Gastrocnemius medialis (tissue), 4 donors: ENCODE measurements around the gene PTGFRN. TPM values are rescaled to one million over a fixed set of nuclear protein-coding genes. Genes with fewer than 3 reads are reported as not detected.

Experiments
- ATAC-seq, 2 donors: fragments of 150-250 bp; one replicate each; pipeline ENCODE4 v1.9.1; 2016
- DNase-seq, 2 donors: peaks; one replicate each; pipeline ENCODE4 v3.0.0-alpha.2; 2019
- H3K27ac ChIP-seq, 4 donors: fragments of 200-600 bp; sonication (generic); 1 replicate in 1 of 4; 2 replicates in 3 of 4; pipeline ENCODE4 v1.5.1; 2016 to 2018; ENCODE audit warnings: mild to moderate bottlenecking in 2 of 4, moderate library complexity in 1 of 4
- H3K27me3 ChIP-seq, 3 donors: fragments of 200-600 bp; sonication (generic) in 2 of 3; 1 replicate in 1 of 3; 2 replicates in 2 of 3; pipeline versions ENCODE4 v1.5.1 to v1.6.0; 2016 to 2019; ENCODE audit warnings: mild to moderate bottlenecking in 1 of 3, moderate library complexity in 1 of 3
- H3K36me3 ChIP-seq, 2 donors: fragments of 200-600 bp; sonication (generic) in 1 of 2; one replicate each; pipeline ENCODE4 v1.5.1; 2017 to 2018
- H3K4me1 ChIP-seq, 2 donors: fragments of 200-600 bp; sonication (generic) in 1 of 2; one replicate each; pipeline ENCODE4 v1.5.1; 2016 to 2017; ENCODE audit warnings: mild to moderate bottlenecking in 2 of 2
- H3K4me3 ChIP-seq, 4 donors: fragments of 200-600 bp; sonication (generic) in 3 of 4; 1 replicate in 1 of 4; 2 replicates in 3 of 4; pipeline ENCODE4 v1.5.1; 2016 to 2019; ENCODE audit warnings: mild to moderate bottlenecking in 2 of 4
- H3K9me3 ChIP-seq, 3 donors: fragments of 200-600 bp; sonication (generic) in 2 of 3; 1 replicate in 1 of 3; 2 replicates in 2 of 3; pipeline ENCODE4 v1.5.1; 2016 to 2019
- POLR2A ChIP-seq, 2 donors: fragments of 450-650 bp; IDR thresholded peaks; one replicate each; pipeline ENCODE4 v1.6.1; 2017; ENCODE audit warnings: antibody characterized with exemption in 2 of 2, mild to moderate bottlenecking in 2 of 2, moderate library complexity in 2 of 2
- in situ Hi-C, 4 donors: fragments of 200-750 bp; cut with MboI; loops; one replicate each; pipeline versions ENCODE4 v1.15.0 to v1.8.0; 2017; ENCODE audit warnings: low sequenced_read_pairs in 4 of 4
- intact Hi-C: fragments of 100-400 bp; cut with DNase I; formaldehyde crosslinking; loops from one replicate; pipeline ENCODE4 v1.15.1; 2023; ENCODE audit warnings: low total_unique reads
- total RNA-seq, 4 donors: library from RNA; depleted of rRNA; stranded (reverse); fragments of >200 nt; gene quantifications; one replicate each; pipeline versions ENCODE4 v1.1.0 to v1.2.3, GENCODE V29; 2016
- TF ChIP-seq, protein P1 (sequence below), 5 experiments: fragments of 450-650 bp in 3 of 5; fragments of 200-600 bp in 2 of 5; sonication (generic) in 2 of 5; IDR thresholded peaks in 4 of 5; conservative IDR thresholded peaks in 1 of 5; 1 replicate in 4 of 5; 2 replicates in 1 of 5; pipeline ENCODE4 v1.5.1; 2016 to 2019; ENCODE audit warnings: antibody characterized with exemption in 5 of 5, mild to moderate bottlenecking in 3 of 5, moderate library complexity in 3 of 5

PTGFRN gene
- total RNA-seq, 4 donors from 2014 or later = 1.5 to 18.1 (median 2.9) TPM

DNA sequence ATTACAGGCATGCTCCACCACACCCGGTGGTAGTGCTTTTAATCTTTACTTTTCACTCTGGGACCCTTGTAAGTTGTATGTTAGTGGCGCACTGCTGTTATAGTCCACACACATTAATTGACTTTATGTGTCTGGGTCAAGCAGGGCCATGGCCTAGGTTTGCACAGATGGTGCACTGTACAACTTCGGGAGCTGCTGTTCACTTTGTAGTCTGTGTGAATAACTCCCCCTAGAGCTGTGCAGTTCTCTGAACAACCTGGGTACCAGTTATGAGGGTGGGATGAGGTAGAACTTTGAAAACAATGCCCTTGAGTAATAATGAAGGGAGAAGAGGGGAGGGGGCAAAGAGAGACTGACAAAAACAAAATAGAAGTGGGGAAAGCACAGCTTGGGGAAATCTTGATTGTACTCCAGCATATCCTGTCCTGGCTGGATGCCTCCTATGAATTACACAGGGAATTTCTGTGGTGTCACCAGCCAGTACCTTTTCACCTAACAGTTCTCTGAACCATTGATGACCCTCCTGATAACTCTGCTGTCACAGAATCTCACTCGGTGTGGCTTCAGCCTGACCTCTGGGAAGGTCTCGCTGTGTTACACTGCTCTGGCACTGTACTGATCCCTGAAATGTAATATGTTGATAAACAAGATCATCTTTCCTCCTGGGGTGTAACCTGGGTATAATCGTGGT lies 2.2 kb downstream of the PTGFRN start:
- H3K36me3 ChIP-seq = no peaks in the 10 kb centered on the region
- no peak overlapping the region for H3K4me3 ChIP-seq
- peaks cover 0 to 6% of the 10 kb centered on the region in 2 donors for H3K4me1 ChIP-seq
- H3K27ac ChIP-seq = no peak overlapping the region
- in situ Hi-C loops (no loop called here), intact Hi-C loops (loop anchor here (10.0 kb wide), 1 partner anchor 57 kb away; no protein-coding TSS in a partner anchor)
- peaks cover 9 to 42% (median 24%) of the 10 kb centered on the region in 3 donors for H3K27me3 ChIP-seq
- ATAC-seq = no peak
- TF ChIP-seq, protein P1, sequence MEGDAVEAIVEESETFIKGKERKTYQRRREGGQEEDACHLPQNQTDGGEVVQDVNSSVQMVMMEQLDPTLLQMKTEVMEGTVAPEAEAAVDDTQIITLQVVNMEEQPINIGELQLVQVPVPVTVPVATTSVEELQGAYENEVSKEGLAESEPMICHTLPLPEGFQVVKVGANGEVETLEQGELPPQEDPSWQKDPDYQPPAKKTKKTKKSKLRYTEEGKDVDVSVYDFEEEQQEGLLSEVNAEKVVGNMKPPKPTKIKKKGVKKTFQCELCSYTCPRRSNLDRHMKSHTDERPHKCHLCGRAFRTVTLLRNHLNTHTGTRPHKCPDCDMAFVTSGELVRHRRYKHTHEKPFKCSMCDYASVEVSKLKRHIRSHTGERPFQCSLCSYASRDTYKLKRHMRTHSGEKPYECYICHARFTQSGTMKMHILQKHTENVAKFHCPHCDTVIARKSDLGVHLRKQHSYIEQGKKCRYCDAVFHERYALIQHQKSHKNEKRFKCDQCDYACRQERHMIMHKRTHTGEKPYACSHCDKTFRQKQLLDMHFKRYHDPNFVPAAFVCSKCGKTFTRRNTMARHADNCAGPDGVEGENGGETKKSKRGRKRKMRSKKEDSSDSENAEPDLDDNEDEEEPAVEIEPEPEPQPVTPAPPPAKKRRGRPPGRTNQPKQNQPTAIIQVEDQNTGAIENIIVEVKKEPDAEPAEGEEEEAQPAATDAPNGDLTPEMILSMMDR (IDR thresholded peaks at IDR 0.05 in 4 of 5, conservative IDR thresholded peaks at IDR 0.05 in 1 of 5) = no peak
- no peak for TF ChIP-seq POLR2A (IDR thresholded peaks at IDR 0.05)
- no peaks in the 10 kb centered on the region for H3K9me3 ChIP-seq
- DNase-seq = no peak

DNA sequence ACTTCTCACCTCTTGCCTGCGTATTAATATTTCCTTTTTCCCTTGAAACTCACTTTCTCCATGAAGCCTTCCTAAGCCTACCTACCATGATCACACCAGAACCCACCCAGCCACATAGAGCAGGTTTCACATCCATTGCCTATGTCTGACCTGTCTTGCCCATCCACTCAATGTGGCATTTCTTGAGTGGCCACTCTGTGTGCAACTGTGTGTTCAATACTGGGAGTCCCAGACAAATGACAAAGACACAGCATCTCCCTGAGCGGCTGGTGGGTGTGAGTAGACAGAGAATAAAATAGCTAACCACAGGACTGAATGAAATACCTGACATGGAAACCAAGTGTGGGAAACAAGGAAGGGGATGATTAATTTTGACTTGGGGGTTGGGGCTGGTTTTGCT lies 3.1 kb downstream of the PTGFRN start:
- no peak for TF ChIP-seq POLR2A (IDR thresholded peaks at IDR 0.05)
- TF ChIP-seq, protein P1 (IDR thresholded peaks at IDR 0.05 in 4 of 5, conservative IDR thresholded peaks at IDR 0.05 in 1 of 5) = no peak
- Histone ChIP-seq H3K4me3 (no peak overlapping the region), H3K9me3 (no peaks in the 10 kb centered on the region), H3K27me3 (peaks cover 9 to 42% (median 24%) of the 10 kb centered on the region in 3 donors), H3K36me3 (no peaks in the 10 kb centered on the region), H3K27ac (no peak overlapping the region), H3K4me1 (peaks cover 0 to 6% of the 10 kb centered on the region in 2 donors)
- intact Hi-C loops = loop anchor here (10.0 kb wide), 1 partner anchor 58 kb away; no protein-coding TSS in a partner anchor
- no peak for ATAC-seq
- DNase-seq = no peak
- in situ Hi-C loops = no loop called here

DNA sequence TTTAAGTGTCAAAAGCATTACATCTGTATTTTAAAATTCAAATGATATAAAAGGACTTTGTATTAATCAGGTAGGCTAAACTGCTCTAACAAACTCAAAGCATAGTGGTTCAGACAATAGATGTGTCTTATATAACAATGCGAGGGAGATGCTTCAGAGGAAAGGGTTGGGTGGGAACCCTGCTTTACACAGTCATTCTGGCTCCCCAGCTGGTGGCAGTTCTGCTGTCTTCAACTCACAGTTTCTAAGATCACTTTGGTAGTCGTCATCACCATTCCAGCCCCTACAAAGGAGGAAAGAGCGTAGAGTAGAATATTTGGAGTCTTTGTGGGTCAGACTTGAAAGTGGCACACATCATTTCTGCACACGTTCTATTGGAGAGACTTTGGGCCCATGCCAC lies 4.2 kb downstream of the PTGFRN start:
- Histone ChIP-seq H3K36me3 (no peaks in the 10 kb centered on the region), H3K4me3 (no peak overlapping the region), H3K9me3 (no peaks in the 10 kb centered on the region), H3K27ac (no peak overlapping the region), H3K27me3 (peaks cover 9 to 42% (median 24%) of the 10 kb centered on the region in 3 donors), H3K4me1 (peaks cover 0 to 6% of the 10 kb centered on the region in 2 donors)
- in situ Hi-C loops = no loop called here
- DNase-seq (no peak), ATAC-seq (no peak)
- TF ChIP-seq POLR2A (IDR thresholded peaks at IDR 0.05) = no peak
- TF ChIP-seq, protein P1 (IDR thresholded peaks at IDR 0.05 in 4 of 5, conservative IDR thresholded peaks at IDR 0.05 in 1 of 5) = no peak
- intact Hi-C loops = loop anchor here (10.0 kb wide), 1 partner anchor 59 kb away; no protein-coding TSS in a partner anchor

DNA sequence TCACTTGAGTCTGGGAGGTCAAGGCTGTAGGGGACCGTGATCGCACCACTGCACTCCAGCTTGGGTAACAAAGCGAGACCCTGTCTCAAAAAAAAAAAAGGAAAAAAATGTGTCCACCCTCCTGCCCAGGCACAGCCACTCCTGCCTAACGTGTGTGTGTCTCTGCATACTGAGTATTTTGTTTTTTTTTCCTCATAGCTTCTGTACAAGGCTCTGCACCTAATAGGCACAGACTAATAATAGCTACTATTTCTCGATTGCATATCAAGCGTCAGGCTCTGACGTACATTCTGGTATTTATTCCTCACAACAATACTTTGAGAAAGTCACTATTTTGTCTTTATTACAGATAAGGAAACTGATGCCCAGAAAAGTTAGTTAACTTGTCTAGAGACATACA lies 5.0 kb downstream of the PTGFRN start:
- Histone ChIP-seq H3K27me3 (peaks cover 9 to 42% (median 24%) of the 10 kb centered on the region in 3 donors), H3K36me3 (no peaks in the 10 kb centered on the region), H3K9me3 (no peaks in the 10 kb centered on the region), H3K4me3 (no peak overlapping the region), H3K4me1 (peaks cover 0 to 6% of the 10 kb centered on the region in 2 donors), H3K27ac (no peak overlapping the region)
- DNase-seq = no peak
- no peak for ATAC-seq
- in situ Hi-C loops = no loop called here
- intact Hi-C loops = loop anchor here (10.0 kb wide), 1 partner anchor 60 kb away; no protein-coding TSS in a partner anchor
- TF ChIP-seq, protein P1 (IDR thresholded peaks at IDR 0.05 in 4 of 5, conservative IDR thresholded peaks at IDR 0.05 in 1 of 5) = no peak
- no peak for TF ChIP-seq POLR2A (IDR thresholded peaks at IDR 0.05)
